ENCODE data around the gene NBPF6. TPM values are rescaled to one million over a fixed set of nuclear protein-coding genes. Genes with fewer than 3 reads are reported as not detected.
"Not testable (repeated sequence)": the region's sequence is repeated elsewhere in the genome, so short reads cannot be mapped to it uniquely, and the experiment has no call there.

The NBPF6 gene
- total RNA-seq, 3 donors from 2014 or later (not counting 1 experiment from before 2014, with no cell fraction given) = not detected

DNA sequence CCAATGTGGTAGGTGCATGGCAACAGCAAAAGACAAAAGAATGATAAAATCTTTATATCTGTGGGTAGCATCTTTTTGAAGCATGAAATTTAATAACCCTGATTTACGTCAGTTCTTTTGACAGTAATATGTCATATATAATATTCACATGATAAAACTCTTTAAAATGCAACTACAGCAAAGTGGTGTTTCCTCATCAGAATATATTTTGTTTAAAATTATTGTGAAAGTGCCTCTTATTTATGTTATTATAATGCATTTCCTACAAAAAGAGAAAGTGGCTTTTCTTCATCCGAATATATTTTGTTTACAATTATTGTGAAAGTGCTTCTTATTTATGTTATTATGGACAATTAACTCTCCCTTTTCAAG lies 62.9 kb downstream of the NBPF6 start:
- intact Hi-C loops (cut with micrococcal nuclease) = loop anchor here (2.0 to 10.0 kb wide), 3 partner anchors 180 to 382 kb away; partner anchors contain the start of gene PRPF38B
- H3K9me3 ChIP-seq (ENCODE audit: control insufficient read depth, insufficient read depth, low read length) = no peaks in the 10 kb centered on the region
- Mint-ChIP-seq H3K4me1 (no peaks in the 10 kb centered on the region), H3K4me3 (no peak overlapping the region), H3K36me3 (no peaks in the 10 kb centered on the region), H3K27ac (no peak overlapping the region), H3K9me3 (no peaks in the 10 kb centered on the region), H3K27me3 (ENCODE audit: low read depth in 2 of 2) (peaks cover 12 to 14% of the 10 kb centered on the region in 2 donors)
- H3K4me3 ChIP-seq (ENCODE audit: low read length) = no peak overlapping the region
- H3K27ac ChIP-seq (ENCODE audit: low read length) = no peak overlapping the region
- no peaks in the 10 kb centered on the region for H3K4me1 ChIP-seq (ENCODE audit: control insufficient read depth, insufficient read depth, low read length)
- TF ChIP-seq, protein P1, sequence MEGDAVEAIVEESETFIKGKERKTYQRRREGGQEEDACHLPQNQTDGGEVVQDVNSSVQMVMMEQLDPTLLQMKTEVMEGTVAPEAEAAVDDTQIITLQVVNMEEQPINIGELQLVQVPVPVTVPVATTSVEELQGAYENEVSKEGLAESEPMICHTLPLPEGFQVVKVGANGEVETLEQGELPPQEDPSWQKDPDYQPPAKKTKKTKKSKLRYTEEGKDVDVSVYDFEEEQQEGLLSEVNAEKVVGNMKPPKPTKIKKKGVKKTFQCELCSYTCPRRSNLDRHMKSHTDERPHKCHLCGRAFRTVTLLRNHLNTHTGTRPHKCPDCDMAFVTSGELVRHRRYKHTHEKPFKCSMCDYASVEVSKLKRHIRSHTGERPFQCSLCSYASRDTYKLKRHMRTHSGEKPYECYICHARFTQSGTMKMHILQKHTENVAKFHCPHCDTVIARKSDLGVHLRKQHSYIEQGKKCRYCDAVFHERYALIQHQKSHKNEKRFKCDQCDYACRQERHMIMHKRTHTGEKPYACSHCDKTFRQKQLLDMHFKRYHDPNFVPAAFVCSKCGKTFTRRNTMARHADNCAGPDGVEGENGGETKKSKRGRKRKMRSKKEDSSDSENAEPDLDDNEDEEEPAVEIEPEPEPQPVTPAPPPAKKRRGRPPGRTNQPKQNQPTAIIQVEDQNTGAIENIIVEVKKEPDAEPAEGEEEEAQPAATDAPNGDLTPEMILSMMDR (IDR thresholded peaks at IDR 0.05) = no peak
- WGBS (ENCODE audit: insufficient coverage) = no CpG with 5 or more reads among the region's 2 CpGs
- DNase-seq (no peak), ATAC-seq (no peak)
- H3K36me3 ChIP-seq (ENCODE audit: control insufficient read depth, insufficient read depth, low read length) = no peaks in the 10 kb centered on the region
- H3K27me3 ChIP-seq (ENCODE audit: control insufficient read depth, insufficient read depth, low read length) = no peaks in the 10 kb centered on the region

DNA sequence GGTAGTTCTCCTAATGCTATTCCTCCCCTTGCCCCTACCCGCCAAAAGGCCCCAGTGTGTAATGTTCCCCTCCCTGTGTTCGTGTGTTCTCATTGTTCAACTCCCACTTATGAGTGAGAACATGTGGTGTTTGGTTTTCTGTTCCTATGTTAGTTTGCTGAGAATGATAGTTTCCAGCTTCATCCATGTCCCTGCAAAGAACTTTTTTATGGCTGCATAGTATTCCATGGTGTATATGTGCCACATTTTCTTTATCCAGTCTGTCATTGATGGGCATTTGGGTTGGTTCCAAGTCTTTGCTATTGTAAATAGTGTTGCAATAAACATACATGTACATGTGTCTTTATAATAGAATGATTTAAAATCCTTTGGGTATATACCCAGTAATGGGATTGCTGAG lies 63.8 kb downstream of the NBPF6 start:
- not testable (repeated sequence) for H3K27me3 ChIP-seq (ENCODE audit: control insufficient read depth, insufficient read depth, low read length); H3K27ac Mint-ChIP-seq; H3K4me1 ChIP-seq (ENCODE audit: control insufficient read depth, insufficient read depth, low read length); H3K27ac ChIP-seq (ENCODE audit: low read length); H3K36me3 ChIP-seq (ENCODE audit: control insufficient read depth, insufficient read depth, low read length); H3K4me1 Mint-ChIP-seq; ATAC-seq; H3K9me3 ChIP-seq (ENCODE audit: control insufficient read depth, insufficient read depth, low read length); H3K4me3 ChIP-seq (ENCODE audit: low read length); H3K9me3 Mint-ChIP-seq; H3K36me3 Mint-ChIP-seq; H3K4me3 Mint-ChIP-seq; DNase-seq
- WGBS (ENCODE audit: insufficient coverage) = no CpG with 5 or more reads among the region's 2 CpGs
- peaks cover 19 to 20% of the 10 kb centered on the region in 2 donors for H3K27me3 Mint-ChIP-seq (ENCODE audit: low read depth in 2 of 2)
- intact Hi-C loops (cut with micrococcal nuclease) = loop anchor here (2.0 to 10.0 kb wide), 3 partner anchors 179 to 381 kb away; partner anchors contain the start of gene PRPF38B

DNA sequence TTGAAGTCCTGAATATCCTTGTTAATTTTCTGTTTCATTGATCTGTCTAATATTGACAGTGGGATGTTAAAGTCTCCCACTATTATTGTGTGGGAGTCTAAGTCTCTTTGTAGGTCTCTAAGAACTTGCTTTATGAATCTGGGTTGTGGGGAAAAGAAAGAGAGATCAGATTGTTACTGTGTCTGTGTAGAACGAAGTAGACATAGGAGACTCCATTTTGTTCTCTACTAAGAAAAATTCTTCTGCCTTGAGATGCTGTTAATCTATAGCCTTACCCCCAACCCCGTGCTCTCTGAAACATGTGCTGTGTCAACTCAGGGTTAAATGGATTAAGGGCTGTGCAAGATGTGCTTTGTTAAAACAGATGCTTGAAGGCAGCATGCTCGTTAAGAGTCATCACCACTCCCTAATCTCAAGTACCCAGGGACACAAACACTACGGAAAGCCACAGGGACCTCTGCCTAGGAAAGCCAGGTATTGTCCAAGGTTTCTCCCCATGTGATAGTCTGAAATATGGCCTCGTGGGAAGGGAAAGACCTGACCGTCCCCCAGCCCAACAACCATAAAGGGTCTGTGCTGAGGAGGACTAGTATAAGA lies 67.3 kb downstream of the NBPF6 start:
- intact Hi-C loops (cut with micrococcal nuclease) = loop anchor here (10.0 kb wide), 1 partner anchor 377 kb away; no protein-coding TSS in a partner anchor
- H3K27me3 Mint-ChIP-seq (ENCODE audit: low read depth in 2 of 2) = peaks cover 17 to 23% of the 10 kb centered on the region in 2 donors
- WGBS (ENCODE audit: insufficient coverage) = 84% methylated on average over 3 of the region's 6 CpGs
- H3K4me3 Mint-ChIP-seq; H3K27ac ChIP-seq (ENCODE audit: low read length); H3K36me3 ChIP-seq (ENCODE audit: control insufficient read depth, insufficient read depth, low read length); H3K4me1 Mint-ChIP-seq; ATAC-seq; H3K27ac Mint-ChIP-seq; H3K4me1 ChIP-seq (ENCODE audit: control insufficient read depth, insufficient read depth, low read length); H3K9me3 Mint-ChIP-seq; H3K27me3 ChIP-seq (ENCODE audit: control insufficient read depth, insufficient read depth, low read length); H3K9me3 ChIP-seq (ENCODE audit: control insufficient read depth, insufficient read depth, low read length); H3K4me3 ChIP-seq (ENCODE audit: low read length); DNase-seq; H3K36me3 Mint-ChIP-seq: not testable (repeated sequence)

Other genes starting within 250 kb of the NBPF6 start
- gene SLC25A24, start 250.0 kb upstream of the NBPF6 start, total RNA-seq = 10 to 100 TPM in 2 of 3 donors, 1 to 10 TPM in 1; 7.6 to 11.5 (median 11.3) TPM
- gene NBPF4, start 206.3 kb upstream of the NBPF6 start, total RNA-seq = not detected
- 10 to 100 TPM; 18.2 to 23.9 (median 20.3) TPM for gene EEIG2, start 109.8 kb downstream of the NBPF6 start, total RNA-seq
- gene HENMT1, start 210.8 kb downstream of the NBPF6 start, total RNA-seq = 10 to 100 TPM; 26.9 to 41.5 (median 30.6) TPM
- 100 to 1,000 TPM; 115 to 158 (median 156) TPM for gene PRPF38B, start 242.0 kb downstream of the NBPF6 start, total RNA-seq

Data from natural killer cell (primary cell).